ENCODE results near the gene CORO1A.

CORO1A gene

DNA sequence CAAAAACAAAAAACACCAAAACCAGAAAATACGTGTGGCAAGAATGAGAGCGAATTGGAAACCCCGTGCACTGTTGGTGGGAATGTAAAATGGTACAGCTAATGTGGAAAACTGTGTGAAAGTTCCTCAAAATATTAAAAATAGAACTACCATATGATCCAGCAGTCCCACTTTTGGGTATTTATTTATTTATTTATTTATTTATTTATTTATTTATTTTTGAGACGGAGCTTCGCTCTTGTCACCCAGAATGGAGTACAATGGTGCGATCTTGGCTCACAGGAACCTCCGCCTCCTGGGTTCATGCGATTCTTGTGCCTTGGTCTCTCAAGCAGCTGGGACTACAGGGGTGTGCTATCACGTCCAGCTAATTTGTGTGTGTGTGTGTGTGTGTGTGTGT lies 30.9 kb upstream of the CORO1A start:
- H3K9ac ChIP-seq (ENCODE audit: low read length): no peak overlapping the region
- no peak overlapping the region for H3K4me3 ChIP-seq (ENCODE audit: low read length)
- TF ChIP-seq EZH2phosphoT487 (IDR thresholded peaks at IDR 0.05; ENCODE audit: low read length): no peak
- no peak for TF ChIP-seq EZH2 (optimal IDR thresholded peaks at IDR 0.05; ENCODE audit: low read depth, low read length)
- TF ChIP-seq, protein P1, sequence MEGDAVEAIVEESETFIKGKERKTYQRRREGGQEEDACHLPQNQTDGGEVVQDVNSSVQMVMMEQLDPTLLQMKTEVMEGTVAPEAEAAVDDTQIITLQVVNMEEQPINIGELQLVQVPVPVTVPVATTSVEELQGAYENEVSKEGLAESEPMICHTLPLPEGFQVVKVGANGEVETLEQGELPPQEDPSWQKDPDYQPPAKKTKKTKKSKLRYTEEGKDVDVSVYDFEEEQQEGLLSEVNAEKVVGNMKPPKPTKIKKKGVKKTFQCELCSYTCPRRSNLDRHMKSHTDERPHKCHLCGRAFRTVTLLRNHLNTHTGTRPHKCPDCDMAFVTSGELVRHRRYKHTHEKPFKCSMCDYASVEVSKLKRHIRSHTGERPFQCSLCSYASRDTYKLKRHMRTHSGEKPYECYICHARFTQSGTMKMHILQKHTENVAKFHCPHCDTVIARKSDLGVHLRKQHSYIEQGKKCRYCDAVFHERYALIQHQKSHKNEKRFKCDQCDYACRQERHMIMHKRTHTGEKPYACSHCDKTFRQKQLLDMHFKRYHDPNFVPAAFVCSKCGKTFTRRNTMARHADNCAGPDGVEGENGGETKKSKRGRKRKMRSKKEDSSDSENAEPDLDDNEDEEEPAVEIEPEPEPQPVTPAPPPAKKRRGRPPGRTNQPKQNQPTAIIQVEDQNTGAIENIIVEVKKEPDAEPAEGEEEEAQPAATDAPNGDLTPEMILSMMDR (IDR thresholded peaks at IDR 0.05; ENCODE audit: low read length): no peak
- no peak overlapping the region for H3K27ac ChIP-seq (ENCODE audit: low read length)
- H3K9me2 ChIP-seq (replicated peaks; ENCODE audit: insufficient read depth, low read length): no peaks in the 10 kb centered on the region
- H3F3A ChIP-seq (ENCODE audit: insufficient read depth, low read length): peaks cover 17% of the 10 kb centered on the region
- no peak for DNase-seq
- no peaks in the 10 kb centered on the region for H3K27me3 ChIP-seq (replicated peaks; ENCODE audit: insufficient read depth, low read length)
- no peaks in the 10 kb centered on the region for H3K36me3 ChIP-seq (replicated peaks; ENCODE audit: insufficient read depth, low read length)
- H3K79me2 ChIP-seq (ENCODE audit: low read length): no peaks in the 10 kb centered on the region
- no peaks in the 10 kb centered on the region for H3K9me3 ChIP-seq (replicated peaks; ENCODE audit: insufficient read depth, low read length)
- no peaks in the 10 kb centered on the region for H4K20me1 ChIP-seq (ENCODE audit: insufficient read depth, low read length)
- no peak overlapping the region for H3K4me2 ChIP-seq (ENCODE audit: low read depth, low read length)
- H3K4me1 ChIP-seq (ENCODE audit: low read length): peaks cover 17% of the 10 kb centered on the region
- no peak overlapping the region for H2AFZ ChIP-seq (ENCODE audit: low read length)

GRCh38 chr16:30155188-30155587 lies 28.2 kb upstream of the CORO1A start:
- Histone ChIP-seq H4K20me1 (ENCODE audit: insufficient read depth, low read length) (no peaks in the 10 kb centered on the region), H3K79me2 (ENCODE audit: low read length) (no peaks in the 10 kb centered on the region), H2AFZ (ENCODE audit: low read length) (no peak overlapping the region), H3K27me3 (replicated peaks; ENCODE audit: insufficient read depth, low read length) (no peaks in the 10 kb centered on the region), H3K9me2 (replicated peaks; ENCODE audit: insufficient read depth, low read length) (no peaks in the 10 kb centered on the region), H3K9me3 (replicated peaks; ENCODE audit: insufficient read depth, low read length) (no peaks in the 10 kb centered on the region), H3K27ac (ENCODE audit: low read length) (no peak overlapping the region), H3K9ac (ENCODE audit: low read length) (no peak overlapping the region), H3K4me1 (ENCODE audit: low read length) (peaks cover 14% of the 10 kb centered on the region), H3F3A (ENCODE audit: insufficient read depth, low read length) (peaks cover 21% of the 10 kb centered on the region), H3K36me3 (replicated peaks; ENCODE audit: insufficient read depth, low read length) (no peaks in the 10 kb centered on the region), H3K4me3 (ENCODE audit: low read length) (no peak overlapping the region), H3K4me2 (ENCODE audit: low read depth, low read length) (no peak overlapping the region)
- no peak for DNase-seq
- TF ChIP-seq, protein P1 (IDR thresholded peaks at IDR 0.05; ENCODE audit: low read length): no peak
- TF ChIP-seq EZH2phosphoT487 (IDR thresholded peaks at IDR 0.05; ENCODE audit: low read length) (no peak), EZH2 (optimal IDR thresholded peaks at IDR 0.05; ENCODE audit: low read depth, low read length) (no peak)

DNA sequence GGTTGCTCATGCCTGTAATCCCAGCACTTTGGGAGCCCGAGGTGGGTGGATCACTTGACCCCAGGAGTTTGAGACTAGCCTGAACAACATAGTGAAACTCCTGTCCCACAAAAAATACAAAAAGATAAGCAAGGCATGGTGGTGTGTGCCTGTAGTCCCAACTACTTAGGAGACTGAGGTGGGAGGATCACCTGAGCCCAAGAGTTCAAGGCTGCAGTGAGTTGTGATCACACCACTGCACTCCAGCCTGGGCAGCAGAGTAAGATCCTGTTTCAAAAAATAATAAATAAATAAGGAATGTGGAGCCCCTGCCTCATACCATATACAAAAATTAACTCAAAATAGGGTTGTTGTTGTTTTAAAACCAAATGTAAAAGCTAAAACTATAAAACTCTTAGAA lies 26.2 kb upstream of the CORO1A start:
- H3K9me2 ChIP-seq (replicated peaks; ENCODE audit: insufficient read depth, low read length): no peaks in the 10 kb centered on the region
- H3K4me1 ChIP-seq (ENCODE audit: low read length): no peaks in the 10 kb centered on the region
- no peak for TF ChIP-seq EZH2phosphoT487 (IDR thresholded peaks at IDR 0.05; ENCODE audit: low read length)
- TF ChIP-seq, protein P1 (IDR thresholded peaks at IDR 0.05; ENCODE audit: low read length): no peak
- TF ChIP-seq EZH2 (optimal IDR thresholded peaks at IDR 0.05; ENCODE audit: low read depth, low read length): no peak

More for the DNA sequence above, 26.2 kb upstream of the CORO1A start:
- no peak overlapping the region for H3K4me3 ChIP-seq (ENCODE audit: low read length)
- no peak overlapping the region for H2AFZ ChIP-seq (ENCODE audit: low read length)
- no peaks in the 10 kb centered on the region for H3K79me2 ChIP-seq (ENCODE audit: low read length)
- no peak overlapping the region for H3K9ac ChIP-seq (ENCODE audit: low read length)
- H3K9me3 ChIP-seq (replicated peaks; ENCODE audit: insufficient read depth, low read length): no peaks in the 10 kb centered on the region
- H3F3A ChIP-seq (ENCODE audit: insufficient read depth, low read length): peaks cover 7% of the 10 kb centered on the region; the same call in 1 of the 2 replicates
- no peaks in the 10 kb centered on the region for H3K36me3 ChIP-seq (replicated peaks; ENCODE audit: insufficient read depth, low read length)
- H3K27ac ChIP-seq (ENCODE audit: low read length): no peak overlapping the region
- H3K4me2 ChIP-seq (ENCODE audit: low read depth, low read length): no peak overlapping the region
- DNase-seq: no peak
- no peaks in the 10 kb centered on the region for H4K20me1 ChIP-seq (ENCODE audit: insufficient read depth, low read length)
- no peaks in the 10 kb centered on the region for H3K27me3 ChIP-seq (replicated peaks; ENCODE audit: insufficient read depth, low read length)

Measured in MM.1S (cell line).